Activated CD4-positive, alpha-beta T cell treated with anti-CD3 and anti-CD28 coated beads, Interleukin-2, amount 50 U/mL, for 48 hours (primary cell): ENCODE data around the gene TMEFF2.
"Not testable (repeated sequence)": the region's sequence is repeated elsewhere in the genome, so short reads cannot be mapped to it uniquely, and the experiment has no call there.

Experiments
- DNase-seq, 2 experiments: peaks; one replicate each; pipeline ENCODE4 v3.0.0-alpha.2; 2020

TMEFF2 gene

GRCh38 chr2:191923652-191923997 lies 271.1 kb downstream of the TMEFF2 start:
- DNase-seq, result no peak

GRCh38 chr2:191922736-191923651 lies 271.7 kb downstream of the TMEFF2 start:
- DNase-seq, result no peak

GRCh38 chr2:191921650-191922049 lies 273.1 kb downstream of the TMEFF2 start:
- not testable (repeated sequence) for DNase-seq

DNA sequence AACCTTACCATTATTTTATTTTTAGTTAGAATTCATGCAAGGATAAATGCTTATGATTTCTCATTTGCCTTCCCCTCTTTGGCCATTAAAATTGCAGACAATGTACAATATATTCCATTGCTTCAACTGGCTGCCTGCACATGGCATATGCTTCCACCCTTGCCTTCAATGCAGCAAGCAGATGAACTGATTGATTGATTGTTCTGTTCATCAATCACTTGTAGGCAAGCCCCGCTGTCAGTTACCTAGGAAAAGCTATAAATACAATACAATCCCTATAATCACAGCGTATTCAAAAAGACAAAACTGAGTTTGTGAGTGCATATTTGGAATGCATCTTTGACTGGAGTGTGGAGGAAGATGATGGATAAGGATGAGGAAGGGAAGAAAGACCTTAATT lies 274.2 kb downstream of the TMEFF2 start:
- no peak for DNase-seq

DNA sequence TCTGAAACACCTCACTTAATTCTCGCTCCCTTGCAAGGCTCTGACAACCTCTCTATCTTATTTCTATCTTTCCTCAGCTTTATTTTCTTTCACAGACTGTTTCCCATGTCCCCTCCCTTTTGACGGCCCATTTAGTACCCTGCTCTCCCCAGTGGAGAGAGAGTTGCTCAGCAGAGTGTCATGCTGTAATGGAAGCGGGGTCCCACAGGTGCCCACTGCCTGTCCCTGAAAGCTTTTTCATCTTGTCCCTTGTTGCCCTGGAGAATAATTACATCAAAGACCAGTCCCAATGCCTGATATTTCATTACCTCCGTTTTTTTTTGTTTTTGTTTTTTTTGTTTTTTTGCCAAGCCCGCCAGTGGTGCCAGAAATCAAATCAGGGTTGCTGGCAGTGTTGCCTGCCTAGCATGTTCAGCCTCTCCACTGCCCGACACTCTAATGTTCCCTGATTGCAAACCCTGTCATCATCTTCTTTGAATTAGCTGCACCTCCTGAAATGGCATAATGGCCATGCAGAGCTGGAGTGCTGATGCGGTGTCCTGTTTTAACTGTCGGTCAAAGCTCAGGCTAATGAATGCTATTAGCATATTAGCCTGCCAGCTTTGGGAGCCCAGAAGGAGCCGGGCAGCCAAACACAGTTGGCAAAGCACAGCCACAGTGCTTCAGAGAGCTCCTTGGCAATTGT lies 276.6 kb downstream of the TMEFF2 start:
- DNase-seq, result no peak

DNA sequence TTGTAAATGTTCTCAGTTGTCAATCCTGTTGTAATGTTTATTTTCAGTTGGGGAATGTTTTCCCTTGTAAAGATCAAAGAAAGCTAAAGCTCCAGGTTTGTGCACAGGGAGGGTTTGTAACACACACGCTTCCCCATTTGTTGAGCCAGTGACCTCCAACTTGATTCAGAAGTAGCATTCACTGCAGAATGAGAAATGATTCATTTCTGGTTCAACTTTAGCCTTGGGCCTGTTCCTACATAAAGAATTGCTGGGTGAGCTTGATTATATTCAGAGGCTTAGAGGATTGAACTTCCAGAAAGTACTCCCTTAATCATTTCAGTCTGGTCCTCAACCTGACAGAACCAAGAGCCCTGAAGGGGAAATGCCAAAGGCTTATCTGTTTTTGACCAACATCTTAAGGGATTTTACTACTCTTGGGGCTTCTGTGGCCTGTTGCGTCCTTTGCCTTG lies 277.3 kb downstream of the TMEFF2 start:
- DNase-seq, result no peak

DNA sequence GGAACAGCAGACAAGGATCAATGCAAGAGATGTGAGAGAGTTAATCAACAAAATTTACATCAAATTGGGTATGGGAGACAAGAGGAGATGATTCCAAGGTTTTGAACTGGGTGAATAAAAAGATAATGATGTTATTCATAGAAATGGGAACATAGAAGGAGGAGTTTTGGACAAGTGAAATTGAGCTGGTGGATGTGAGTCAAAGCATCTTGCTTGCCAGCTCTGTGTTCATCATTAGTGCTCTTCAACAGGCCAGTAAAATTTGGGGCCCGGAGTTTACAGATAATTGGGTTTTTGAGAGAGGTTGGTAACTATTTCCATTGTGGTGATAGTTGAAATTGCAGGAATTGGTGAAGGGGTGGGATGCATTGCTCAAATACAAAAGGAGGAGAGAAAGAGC lies 277.9 kb downstream of the TMEFF2 start:
- DNase-seq, result no peak

DNA sequence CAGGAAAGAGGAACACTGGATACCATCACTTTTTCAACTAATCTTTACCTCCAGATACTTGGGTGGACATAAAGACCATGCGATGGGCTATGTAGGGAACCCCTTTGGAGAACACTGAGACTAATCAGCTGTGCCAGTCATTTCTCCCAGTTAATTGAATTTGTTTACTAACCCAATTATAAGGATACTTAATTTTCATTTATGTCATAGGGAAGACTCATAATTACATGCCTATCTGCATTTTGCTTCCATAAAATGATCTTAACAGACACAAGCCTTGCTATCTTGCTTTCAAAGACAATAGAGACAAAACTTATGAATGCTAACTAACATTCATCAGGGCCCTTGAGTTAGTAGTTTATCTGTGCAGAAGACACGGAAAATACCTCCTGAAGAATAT lies 279.0 kb downstream of the TMEFF2 start:
- DNase-seq, result no peak

GRCh38 chr2:191913796-191914195 lies 280.9 kb downstream of the TMEFF2 start:
- DNase-seq, result no peak

DNA sequence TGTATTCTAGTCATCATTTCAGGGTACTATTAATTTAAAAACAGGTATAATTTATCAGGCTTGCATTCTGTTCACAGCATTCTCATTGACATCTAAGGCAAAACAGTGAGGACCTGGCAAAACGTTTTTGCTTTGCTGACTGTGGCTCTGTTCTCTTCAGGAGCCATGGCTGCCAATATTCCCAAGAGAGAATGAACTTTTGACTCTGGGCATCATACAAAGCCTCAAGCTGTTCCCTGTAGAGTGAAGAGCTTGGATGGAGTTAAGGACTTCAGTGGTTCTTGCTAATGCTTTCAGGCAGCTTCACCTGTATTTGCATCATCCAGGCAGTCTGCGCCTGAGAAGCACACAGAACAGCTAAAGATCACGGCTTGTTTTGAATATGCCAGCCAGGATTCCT lies 282.0 kb downstream of the TMEFF2 start:
- no peak for DNase-seq

DNA sequence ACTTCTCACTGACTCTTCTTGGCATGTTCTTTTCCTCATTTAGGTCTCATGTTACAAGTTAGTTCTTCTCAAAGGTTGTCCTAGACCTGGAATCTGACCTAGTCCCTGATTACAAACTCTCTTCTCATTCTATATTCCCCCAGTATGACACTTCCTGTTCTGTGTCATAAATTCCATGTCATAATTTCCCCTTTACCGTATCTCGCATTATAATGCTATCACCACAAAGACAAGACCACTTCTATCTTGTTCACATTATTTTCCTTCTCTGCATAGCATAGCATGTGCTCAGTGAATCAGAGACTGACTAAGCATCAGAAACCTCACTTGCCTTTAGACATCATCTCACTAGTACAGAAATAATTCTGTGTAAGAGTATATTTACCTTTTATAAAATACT lies 284.2 kb downstream of the TMEFF2 start:
- no peak for DNase-seq

DNA sequence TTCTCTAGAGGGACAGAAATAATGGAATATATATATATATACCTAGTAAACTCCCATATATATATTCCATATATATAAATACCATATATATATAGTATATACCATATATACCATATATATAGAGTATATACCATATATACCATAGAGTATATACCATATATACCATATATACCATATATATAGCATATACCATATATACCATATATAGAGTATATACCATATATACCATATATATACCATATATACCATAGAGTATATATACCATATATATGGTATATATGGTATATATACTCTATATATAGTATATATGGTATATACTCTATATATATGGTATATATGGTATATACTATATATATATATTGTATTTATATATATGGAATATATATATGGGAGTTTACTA lies 285.9 kb downstream of the TMEFF2 start:
- no peak for DNase-seq

- no peak for DNase-seq
Measured at GRCh38 chr2:191907545-191907944, 287.2 kb downstream of the TMEFF2 start.

DNA sequence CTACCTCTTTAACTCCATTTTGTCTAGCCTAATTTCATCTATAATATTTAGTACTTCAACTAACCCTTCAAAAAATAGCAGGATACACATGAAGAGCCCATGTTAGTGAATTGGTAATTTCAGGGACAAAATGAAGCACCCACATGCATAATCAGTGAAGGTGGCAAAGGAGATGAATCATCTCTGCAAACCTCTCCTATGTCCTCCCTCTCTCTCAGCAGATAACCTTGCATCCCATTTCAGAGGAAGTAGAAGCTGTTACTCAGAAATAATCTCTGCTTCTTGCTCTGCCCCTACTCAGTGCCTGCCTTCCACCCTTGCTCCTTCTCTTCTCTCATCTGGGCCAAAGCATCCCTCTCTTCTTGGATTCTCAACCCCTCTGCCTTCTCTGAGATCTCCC lies 287.6 kb downstream of the TMEFF2 start:
- no peak for DNase-seq

GRCh38 chr2:191905336-191905735 lies 289.4 kb downstream of the TMEFF2 start:
- no peak for DNase-seq

DNA sequence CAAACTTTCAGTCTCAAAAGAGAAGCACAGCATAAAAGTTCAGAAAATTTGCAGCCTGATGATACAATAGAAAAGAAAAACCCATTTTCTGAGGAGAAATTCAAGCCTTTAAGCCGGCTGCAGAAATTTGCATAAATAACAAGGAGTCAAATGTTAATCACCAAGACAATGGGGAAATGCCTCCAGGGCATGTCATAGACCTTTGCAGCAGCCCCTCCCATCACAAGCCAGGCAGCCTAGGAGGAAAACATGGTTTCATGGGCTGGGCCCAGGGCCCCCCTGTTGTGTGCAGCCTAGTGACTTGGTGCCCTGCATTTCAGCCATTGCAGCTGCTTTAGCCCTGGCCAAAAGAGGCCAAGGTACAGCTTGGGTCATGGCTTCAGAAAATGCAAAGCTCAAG lies 293.7 kb downstream of the TMEFF2 start:
- DNase-seq, result no peak

DNA sequence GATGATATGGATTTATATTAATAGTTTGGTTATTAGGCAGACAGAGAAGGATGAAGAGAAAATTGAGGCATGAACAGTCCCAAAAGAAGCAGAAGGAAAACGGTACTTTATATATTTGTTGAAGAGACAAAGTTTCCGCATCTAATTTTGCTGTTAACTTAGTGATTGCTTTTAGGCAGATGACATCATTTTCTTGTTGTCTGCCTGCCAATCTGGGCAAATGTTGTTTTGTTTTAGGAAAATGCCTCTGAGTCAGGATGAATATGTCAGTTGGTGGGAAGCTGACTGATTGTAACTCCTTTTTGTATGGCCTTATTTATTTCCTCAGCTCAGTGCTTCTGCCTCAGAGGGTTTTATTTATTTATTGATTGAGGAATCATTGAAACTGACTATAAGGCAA lies 295.3 kb downstream of the TMEFF2 start:
- DNase-seq, result no peak
